ENCODE measurements around the gene CORO2B. TPM values are rescaled to one million over a fixed set of nuclear protein-coding genes. Genes with fewer than 3 reads are reported as not detected.

The CORO2B gene
- polyA plus RNA-seq, 1 of the 3 experiments (the other 2 are of a cell fraction): 3.6 TPM

DNA sequence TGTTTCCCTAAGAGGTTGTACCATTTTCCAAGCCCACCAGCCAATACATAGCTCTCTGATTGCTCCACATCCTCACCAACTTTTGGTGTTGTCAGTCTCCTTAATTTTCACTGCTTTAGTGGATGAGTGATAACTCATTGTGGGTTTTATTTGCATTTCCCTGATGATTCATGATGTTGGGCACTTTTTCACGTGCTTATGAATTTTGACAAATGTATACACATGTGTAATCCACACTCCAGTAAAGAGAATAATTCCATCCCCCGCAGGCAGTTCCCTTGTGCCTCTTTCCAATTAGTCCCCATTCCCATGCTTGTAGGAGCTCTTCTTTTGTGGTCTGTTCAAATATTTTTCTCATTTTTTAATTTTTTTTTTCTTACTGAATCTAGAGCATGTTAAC is 189.5 kb downstream of the CORO2B start:
- 7% methylated on average over 2 of the region's 2 CpGs for WGBS (ENCODE audit: low lambda C conversion rate)
- H3K36me3 ChIP-seq (replicated peaks in 1 of 2; ENCODE audit: control insufficient read depth in 1 of 2, insufficient read depth in 2 of 2, low read length in 1 of 2): no peaks in the 10 kb centered on the region
- no peak overlapping the region for H3K4me2 ChIP-seq
- H3K4me1 ChIP-seq (ENCODE audit: control insufficient read depth in 1 of 2, insufficient read depth in 2 of 2, low read depth in 1 of 2, low read length in 1 of 2): peaks cover 0 to 3% of the 10 kb centered on the region in 2 experiments; a peak in 1 of 4 replicates
- TF ChIP-seq RXRA (IDR thresholded peaks at IDR 0.05; ENCODE audit: borderline replicate concordance, low read depth): no peak
- TF ChIP-seq, protein P1, sequence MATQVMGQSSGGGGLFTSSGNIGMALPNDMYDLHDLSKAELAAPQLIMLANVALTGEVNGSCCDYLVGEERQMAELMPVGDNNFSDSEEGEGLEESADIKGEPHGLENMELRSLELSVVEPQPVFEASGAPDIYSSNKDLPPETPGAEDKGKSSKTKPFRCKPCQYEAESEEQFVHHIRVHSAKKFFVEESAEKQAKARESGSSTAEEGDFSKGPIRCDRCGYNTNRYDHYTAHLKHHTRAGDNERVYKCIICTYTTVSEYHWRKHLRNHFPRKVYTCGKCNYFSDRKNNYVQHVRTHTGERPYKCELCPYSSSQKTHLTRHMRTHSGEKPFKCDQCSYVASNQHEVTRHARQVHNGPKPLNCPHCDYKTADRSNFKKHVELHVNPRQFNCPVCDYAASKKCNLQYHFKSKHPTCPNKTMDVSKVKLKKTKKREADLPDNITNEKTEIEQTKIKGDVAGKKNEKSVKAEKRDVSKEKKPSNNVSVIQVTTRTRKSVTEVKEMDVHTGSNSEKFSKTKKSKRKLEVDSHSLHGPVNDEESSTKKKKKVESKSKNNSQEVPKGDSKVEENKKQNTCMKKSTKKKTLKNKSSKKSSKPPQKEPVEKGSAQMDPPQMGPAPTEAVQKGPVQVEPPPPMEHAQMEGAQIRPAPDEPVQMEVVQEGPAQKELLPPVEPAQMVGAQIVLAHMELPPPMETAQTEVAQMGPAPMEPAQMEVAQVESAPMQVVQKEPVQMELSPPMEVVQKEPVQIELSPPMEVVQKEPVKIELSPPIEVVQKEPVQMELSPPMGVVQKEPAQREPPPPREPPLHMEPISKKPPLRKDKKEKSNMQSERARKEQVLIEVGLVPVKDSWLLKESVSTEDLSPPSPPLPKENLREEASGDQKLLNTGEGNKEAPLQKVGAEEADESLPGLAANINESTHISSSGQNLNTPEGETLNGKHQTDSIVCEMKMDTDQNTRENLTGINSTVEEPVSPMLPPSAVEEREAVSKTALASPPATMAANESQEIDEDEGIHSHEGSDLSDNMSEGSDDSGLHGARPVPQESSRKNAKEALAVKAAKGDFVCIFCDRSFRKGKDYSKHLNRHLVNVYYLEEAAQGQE (IDR thresholded peaks at IDR 0.05; ENCODE audit: low read depth, low read length): no peak
- no peak for TF ChIP-seq RCOR1 (IDR thresholded peaks at IDR 0.05; ENCODE audit: low read length)
- TF ChIP-seq MEF2A (IDR thresholded peaks at IDR 0.05; ENCODE audit: borderline replicate concordance, low read depth): no peak
- TF ChIP-seq, protein P2, sequence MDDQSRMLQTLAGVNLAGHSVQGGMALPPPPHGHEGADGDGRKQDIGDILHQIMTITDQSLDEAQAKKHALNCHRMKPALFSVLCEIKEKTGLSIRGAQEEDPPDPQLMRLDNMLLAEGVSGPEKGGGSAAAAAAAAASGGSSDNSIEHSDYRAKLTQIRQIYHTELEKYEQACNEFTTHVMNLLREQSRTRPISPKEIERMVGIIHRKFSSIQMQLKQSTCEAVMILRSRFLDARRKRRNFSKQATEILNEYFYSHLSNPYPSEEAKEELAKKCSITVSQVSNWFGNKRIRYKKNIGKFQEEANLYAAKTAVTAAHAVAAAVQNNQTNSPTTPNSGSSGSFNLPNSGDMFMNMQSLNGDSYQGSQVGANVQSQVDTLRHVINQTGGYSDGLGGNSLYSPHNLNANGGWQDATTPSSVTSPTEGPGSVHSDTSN (IDR thresholded peaks at IDR 0.05): no peak
- no peak for TF ChIP-seq TEAD4 (IDR thresholded peaks at IDR 0.05; ENCODE audit: borderline replicate concordance, insufficient read depth)
- no peak for TF ChIP-seq CHD2 (IDR thresholded peaks at IDR 0.05; ENCODE audit: low read length, partially characterized antibody)
- TF ChIP-seq SMC3 (IDR thresholded peaks at IDR 0.05; ENCODE audit: low read depth, low read length): no peak
- DNase-seq: no peak
- ChIA-PET POLR2A (no interaction called here), CTCF (interaction anchor here (1.2 kb wide), 1 partner anchor 94 kb away, joined by 3 read pairs; no protein-coding TSS in a partner anchor)
- H3K27me3 ChIP-seq (ENCODE audit: insufficient read depth): no peaks in the 10 kb centered on the region
- H3K9me3 ChIP-seq: no peaks in the 10 kb centered on the region
- no peak overlapping the region for H3K9ac ChIP-seq
- no peak overlapping the region for H3K4me3 ChIP-seq (ENCODE audit: low read depth in 2 of 2, low read length in 1 of 2)
- no peaks in the 10 kb centered on the region for H4K20me1 ChIP-seq (ENCODE audit: insufficient read depth)
- H3K79me2 ChIP-seq (ENCODE audit: insufficient read depth): no peaks in the 10 kb centered on the region
- peaks cover 7% of the 10 kb centered on the region for H3F3A ChIP-seq (replicated peaks; ENCODE audit: insufficient read depth)
- H3K9me2 ChIP-seq: no peaks in the 10 kb centered on the region
- no peak overlapping the region for H2AFZ ChIP-seq (ENCODE audit: low read depth)
- no peak overlapping the region for H3K27ac ChIP-seq (ENCODE audit: low read depth in 2 of 2, low read length in 1 of 2)

DNA sequence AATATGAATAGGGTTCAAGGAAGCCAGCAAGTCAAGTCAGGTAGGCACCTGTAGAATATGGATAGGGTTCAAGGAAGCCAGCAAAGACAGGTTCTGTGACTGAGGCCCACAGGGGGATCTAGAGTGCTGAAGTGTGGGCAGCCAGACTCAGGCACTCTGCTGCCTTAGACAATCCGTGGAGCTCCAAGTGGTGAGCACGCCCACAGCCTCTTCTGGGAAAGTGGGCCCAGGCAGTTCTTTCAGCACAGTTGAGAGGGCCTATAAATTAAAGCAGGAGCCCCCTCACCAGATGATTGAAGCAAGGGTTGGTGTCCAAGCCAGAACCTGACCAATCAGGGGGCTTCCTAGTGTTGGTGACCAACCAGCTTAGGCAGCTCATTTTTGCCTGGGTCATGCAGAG is 190.9 kb downstream of the CORO2B start:
- no peaks in the 10 kb centered on the region for H3F3A ChIP-seq (replicated peaks; ENCODE audit: insufficient read depth)
- H3K4me3 ChIP-seq (ENCODE audit: low read depth in 2 of 2, low read length in 1 of 2): no peak overlapping the region
- no peaks in the 10 kb centered on the region for H3K36me3 ChIP-seq (replicated peaks in 1 of 2; ENCODE audit: control insufficient read depth in 1 of 2, insufficient read depth in 2 of 2, low read length in 1 of 2)
- TF ChIP-seq CHD2 (IDR thresholded peaks at IDR 0.05; ENCODE audit: low read length, partially characterized antibody): no peak
- TF ChIP-seq, protein P3, sequence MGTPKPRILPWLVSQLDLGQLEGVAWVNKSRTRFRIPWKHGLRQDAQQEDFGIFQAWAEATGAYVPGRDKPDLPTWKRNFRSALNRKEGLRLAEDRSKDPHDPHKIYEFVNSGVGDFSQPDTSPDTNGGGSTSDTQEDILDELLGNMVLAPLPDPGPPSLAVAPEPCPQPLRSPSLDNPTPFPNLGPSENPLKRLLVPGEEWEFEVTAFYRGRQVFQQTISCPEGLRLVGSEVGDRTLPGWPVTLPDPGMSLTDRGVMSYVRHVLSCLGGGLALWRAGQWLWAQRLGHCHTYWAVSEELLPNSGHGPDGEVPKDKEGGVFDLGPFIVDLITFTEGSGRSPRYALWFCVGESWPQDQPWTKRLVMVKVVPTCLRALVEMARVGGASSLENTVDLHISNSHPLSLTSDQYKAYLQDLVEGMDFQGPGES (IDR thresholded peaks at IDR 0.05; ENCODE audit: low read depth, low read length): no peak
- TF ChIP-seq, protein P4, sequence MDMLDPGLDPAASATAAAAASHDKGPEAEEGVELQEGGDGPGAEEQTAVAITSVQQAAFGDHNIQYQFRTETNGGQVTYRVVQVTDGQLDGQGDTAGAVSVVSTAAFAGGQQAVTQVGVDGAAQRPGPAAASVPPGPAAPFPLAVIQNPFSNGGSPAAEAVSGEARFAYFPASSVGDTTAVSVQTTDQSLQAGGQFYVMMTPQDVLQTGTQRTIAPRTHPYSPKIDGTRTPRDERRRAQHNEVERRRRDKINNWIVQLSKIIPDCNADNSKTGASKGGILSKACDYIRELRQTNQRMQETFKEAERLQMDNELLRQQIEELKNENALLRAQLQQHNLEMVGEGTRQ (IDR thresholded peaks at IDR 0.05; ENCODE audit: borderline replicate concordance, low read depth, low read length): no peak
- TF ChIP-seq, protein P5, sequence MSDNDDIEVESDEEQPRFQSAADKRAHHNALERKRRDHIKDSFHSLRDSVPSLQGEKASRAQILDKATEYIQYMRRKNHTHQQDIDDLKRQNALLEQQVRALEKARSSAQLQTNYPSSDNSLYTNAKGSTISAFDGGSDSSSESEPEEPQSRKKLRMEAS (IDR thresholded peaks at IDR 0.05; ENCODE audit: low read depth): no peak
- TF ChIP-seq, protein P6, sequence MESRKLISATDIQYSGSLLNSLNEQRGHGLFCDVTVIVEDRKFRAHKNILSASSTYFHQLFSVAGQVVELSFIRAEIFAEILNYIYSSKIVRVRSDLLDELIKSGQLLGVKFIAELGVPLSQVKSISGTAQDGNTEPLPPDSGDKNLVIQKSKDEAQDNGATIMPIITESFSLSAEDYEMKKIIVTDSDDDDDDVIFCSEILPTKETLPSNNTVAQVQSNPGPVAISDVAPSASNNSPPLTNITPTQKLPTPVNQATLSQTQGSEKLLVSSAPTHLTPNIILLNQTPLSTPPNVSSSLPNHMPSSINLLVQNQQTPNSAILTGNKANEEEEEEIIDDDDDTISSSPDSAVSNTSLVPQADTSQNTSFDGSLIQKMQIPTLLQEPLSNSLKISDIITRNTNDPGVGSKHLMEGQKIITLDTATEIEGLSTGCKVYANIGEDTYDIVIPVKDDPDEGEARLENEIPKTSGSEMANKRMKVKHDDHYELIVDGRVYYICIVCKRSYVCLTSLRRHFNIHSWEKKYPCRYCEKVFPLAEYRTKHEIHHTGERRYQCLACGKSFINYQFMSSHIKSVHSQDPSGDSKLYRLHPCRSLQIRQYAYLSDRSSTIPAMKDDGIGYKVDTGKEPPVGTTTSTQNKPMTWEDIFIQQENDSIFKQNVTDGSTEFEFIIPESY (IDR thresholded peaks at IDR 0.05; ENCODE audit: borderline replicate concordance, low read depth): no peak
- CTCF ChIA-PET: interaction anchor here (0.6 to 1.5 kb wide), 3 partner anchors 14 to 210 kb away, joined by 3 to 4 read pairs (median 3); no protein-coding TSS in a partner anchor
- H3K9ac ChIP-seq: no peak overlapping the region
- H3K79me2 ChIP-seq (ENCODE audit: insufficient read depth): no peaks in the 10 kb centered on the region
- no peaks in the 10 kb centered on the region for H3K9me2 ChIP-seq
- peaks cover 0 to 3% of the 10 kb centered on the region in 2 experiments; a peak in 1 of 4 replicates for H3K4me1 ChIP-seq (ENCODE audit: control insufficient read depth in 1 of 2, insufficient read depth in 2 of 2, low read depth in 1 of 2, low read length in 1 of 2)
- no peak overlapping the region for H3K27ac ChIP-seq (ENCODE audit: low read depth in 2 of 2, low read length in 1 of 2)
- H3K27me3 ChIP-seq (ENCODE audit: insufficient read depth): no peaks in the 10 kb centered on the region
- WGBS (ENCODE audit: low lambda C conversion rate): 70% methylated on average over 2 of the region's 2 CpGs
- H3K4me2 ChIP-seq: no peak overlapping the region
- POLR2A ChIA-PET: no interaction called here
- no peak overlapping the region for H2AFZ ChIP-seq (ENCODE audit: low read depth)
- H3K9me3 ChIP-seq: no peaks in the 10 kb centered on the region
- H4K20me1 ChIP-seq (ENCODE audit: insufficient read depth): no peaks in the 10 kb centered on the region
- DNase-seq: no peak
